NT2/D1 (cell line): Measurements from ENCODE around the gene CIDEB.
"Not testable (repeated sequence)": the region's sequence is repeated elsewhere in the genome, so short reads cannot be mapped to it uniquely, and the experiment has no call there.

Experiments
- DNase-seq: peaks from one replicate; pipeline ENCODE4 v3.0.0-alpha.2; 2011; ENCODE audit warnings: low read depth, low spot score
- H3K27me3 ChIP-seq: 2 replicates; pipeline ENCODE4 v1.6.0; 2011; ENCODE audit warnings: mild to moderate bottlenecking; ENCODE audit not compliant: insufficient read length, insufficient read depth
- H3K36me3 ChIP-seq: 2 replicates; pipeline ENCODE4 v1.6.1; 2011; ENCODE audit warnings: mild to moderate bottlenecking, low read length, mixed read lengths; ENCODE audit not compliant: insufficient read depth, insufficient read length
- H3K4me1 ChIP-seq: 2 replicates; pipeline ENCODE4 v1.5.1; 2011; ENCODE audit not compliant: insufficient read depth, insufficient read length
- H3K4me3 ChIP-seq: 2 replicates; pipeline ENCODE4 v1.5.1; 2011; ENCODE audit warnings: low read depth; ENCODE audit not compliant: insufficient read length
- H3K9ac ChIP-seq: 2 replicates; pipeline ENCODE4 v1.6.0; 2011; ENCODE audit warnings: low read depth; ENCODE audit not compliant: insufficient read length
- H3K9me3 ChIP-seq: 2 replicates; pipeline ENCODE4 v1.5.1; 2011; ENCODE audit warnings: mild to moderate bottlenecking, low read length; ENCODE audit not compliant: insufficient read depth
- SUZ12 ChIP-seq: IDR thresholded peaks from 2 replicates; pipeline ENCODE4 v1.6.1; 2011; ENCODE audit not compliant: insufficient read length, insufficient read depth; ENCODE audit errors: extremely low read depth
- YY1 ChIP-seq: IDR thresholded peaks from 2 replicates; pipeline ENCODE4 v1.6.1; 2011; ENCODE audit not compliant: insufficient read length, insufficient read depth
- ZNF274 ChIP-seq: IDR thresholded peaks from 2 replicates; pipeline ENCODE4 v1.6.1; 2011; ENCODE audit warnings: mild to moderate bottlenecking, low read depth, low read length

Gene CIDEB, protein sequence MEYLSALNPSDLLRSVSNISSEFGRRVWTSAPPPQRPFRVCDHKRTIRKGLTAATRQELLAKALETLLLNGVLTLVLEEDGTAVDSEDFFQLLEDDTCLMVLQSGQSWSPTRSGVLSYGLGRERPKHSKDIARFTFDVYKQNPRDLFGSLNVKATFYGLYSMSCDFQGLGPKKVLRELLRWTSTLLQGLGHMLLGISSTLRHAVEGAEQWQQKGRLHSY

GRCh38 chr14:24307575-24308341, at the start of gene CIDEB:
Gene CIDEB, minus strand, starts transcription at chr14:24307977. Its CDS starts 119 bp downstream, at chr14:24307858.
- DNase-seq, result no peak
- Histone ChIP-seq H3K4me3 (no peak within 1 kb of the TSS), H3K4me1 (peaks cover 4% of the 10 kb centered on the region), H3K36me3 (peaks cover 93% of the 10 kb centered on the region), H3K9ac (no peak within 1 kb of the TSS), H3K27me3 (no peaks in the 10 kb centered on the region), H3K9me3 (no peaks in the 10 kb centered on the region)
- TF ChIP-seq ZNF274 (no peak), YY1 (no peak), SUZ12 (no peak)

- Histone ChIP-seq H3K9me3 (no peaks in the 10 kb centered on the region), H3K36me3 (no peaks in the 10 kb centered on the region), H3K4me3 (no peak overlapping the region), H3K9ac (no peak overlapping the region), H3K27me3 (no peaks in the 10 kb centered on the region), H3K4me1 (peaks cover 2% of the 10 kb centered on the region)
- TF ChIP-seq SUZ12 (no peak), ZNF274 (no peak), YY1 (no peak)
- DNase-seq, result no peak
Measured at GRCh38 chr14:24356208-24356607, 48.4 kb upstream of the CIDEB start.

- H3K36me3 ChIP-seq, result no peaks in the 10 kb centered on the region
- TF ChIP-seq ZNF274, result no peak
- no peak for TF ChIP-seq SUZ12
- no peak for TF ChIP-seq YY1
- no peak overlapping the region for H3K4me3 ChIP-seq
- no peak for DNase-seq
- H3K27me3 ChIP-seq, result no peaks in the 10 kb centered on the region
- no peaks in the 10 kb centered on the region for H3K9me3 ChIP-seq
- peaks cover 2% of the 10 kb centered on the region for H3K4me1 ChIP-seq
- no peak overlapping the region for H3K9ac ChIP-seq
Measured at GRCh38 chr14:24355009-24355408, 47.2 kb upstream of the CIDEB start.

GRCh38 chr14:24354482-24354825, 46.7 kb upstream of the CIDEB start:
- DNase-seq, H3K36me3 ChIP-seq, H3K27me3 ChIP-seq, H3K4me1 ChIP-seq, H3K9me3 ChIP-seq, H3K4me3 ChIP-seq, H3K9ac ChIP-seq: not testable (repeated sequence)

GRCh38 chr14:24353559-24354481, 46.0 kb upstream of the CIDEB start:
- no peaks in the 10 kb centered on the region for H3K27me3 ChIP-seq
- no peak overlapping the region for H3K4me3 ChIP-seq
- TF ChIP-seq ZNF274 (no peak), SUZ12 (no peak), YY1 (no peak)
- H3K36me3 ChIP-seq, result no peaks in the 10 kb centered on the region
- H3K9me3 ChIP-seq, result no peaks in the 10 kb centered on the region
- no peak for DNase-seq
- H3K4me1 ChIP-seq, result peaks cover 2% of the 10 kb centered on the region
- H3K9ac ChIP-seq, result no peak overlapping the region

GRCh38 chr14:24351517-24351916, 43.7 kb upstream of the CIDEB start:
- TF ChIP-seq YY1 (no peak), ZNF274 (no peak), SUZ12 (no peak)
- Histone ChIP-seq H3K9me3 (no peaks in the 10 kb centered on the region), H3K27me3 (no peaks in the 10 kb centered on the region), H3K9ac (no peak overlapping the region), H3K4me1 (peaks cover 7% of the 10 kb centered on the region), H3K4me3 (no peak overlapping the region), H3K36me3 (no peaks in the 10 kb centered on the region)
- no peak for DNase-seq

- Histone ChIP-seq H3K27me3 (no peaks in the 10 kb centered on the region), H3K9ac (no peak overlapping the region), H3K4me3 (no peak overlapping the region), H3K4me1 (peaks cover 7% of the 10 kb centered on the region), H3K36me3 (no peaks in the 10 kb centered on the region), H3K9me3 (no peaks in the 10 kb centered on the region)
- DNase-seq, result no peak
- TF ChIP-seq YY1 (no peak), SUZ12 (no peak), ZNF274 (no peak)
Measured at GRCh38 chr14:24349742-24350141, 42.0 kb upstream of the CIDEB start.
